ENCODE results near the gene KCNC1. TPM values are rescaled to one million over a fixed set of nuclear protein-coding genes. Genes with fewer than 3 reads are reported as not detected.

KCNC1 gene
- total RNA-seq, 4 donors from 2014 or later = under 0.01 to 0.73 TPM; not detected in 2

DNA sequence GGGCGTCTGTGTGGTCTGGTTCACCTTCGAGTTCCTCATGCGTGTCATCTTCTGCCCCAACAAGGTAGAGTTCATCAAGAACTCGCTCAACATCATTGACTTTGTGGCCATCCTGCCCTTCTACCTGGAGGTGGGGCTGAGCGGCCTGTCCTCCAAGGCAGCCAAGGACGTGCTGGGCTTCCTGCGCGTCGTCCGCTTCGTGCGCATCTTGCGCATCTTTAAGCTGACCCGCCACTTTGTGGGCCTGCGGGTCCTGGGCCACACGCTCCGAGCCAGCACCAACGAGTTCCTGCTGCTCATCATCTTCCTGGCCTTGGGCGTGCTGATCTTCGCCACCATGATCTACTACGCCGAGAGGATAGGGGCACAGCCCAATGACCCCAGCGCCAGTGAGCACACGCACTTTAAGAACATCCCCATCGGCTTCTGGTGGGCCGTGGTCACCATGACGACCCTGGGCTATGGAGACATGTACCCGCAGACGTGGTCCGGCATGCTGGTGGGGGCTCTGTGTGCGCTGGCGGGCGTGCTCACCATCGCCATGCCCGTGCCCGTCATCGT is 37.3 kb downstream of the KCNC1 start:
- no peaks in the 10 kb centered on the region for H3K27me3 ChIP-seq
- H3K4me1 ChIP-seq = no peaks in the 10 kb centered on the region
- no peak for DNase-seq
- H3K36me3 ChIP-seq = no peaks in the 10 kb centered on the region
- no peaks in the 10 kb centered on the region for H3K9me3 ChIP-seq
- no peak overlapping the region for H3K27ac ChIP-seq
- intact Hi-C loops (cut with DNase I) = no loop called here
- no peak for TF ChIP-seq POLR2A (IDR thresholded peaks at IDR 0.05)
- TF ChIP-seq, protein P1, sequence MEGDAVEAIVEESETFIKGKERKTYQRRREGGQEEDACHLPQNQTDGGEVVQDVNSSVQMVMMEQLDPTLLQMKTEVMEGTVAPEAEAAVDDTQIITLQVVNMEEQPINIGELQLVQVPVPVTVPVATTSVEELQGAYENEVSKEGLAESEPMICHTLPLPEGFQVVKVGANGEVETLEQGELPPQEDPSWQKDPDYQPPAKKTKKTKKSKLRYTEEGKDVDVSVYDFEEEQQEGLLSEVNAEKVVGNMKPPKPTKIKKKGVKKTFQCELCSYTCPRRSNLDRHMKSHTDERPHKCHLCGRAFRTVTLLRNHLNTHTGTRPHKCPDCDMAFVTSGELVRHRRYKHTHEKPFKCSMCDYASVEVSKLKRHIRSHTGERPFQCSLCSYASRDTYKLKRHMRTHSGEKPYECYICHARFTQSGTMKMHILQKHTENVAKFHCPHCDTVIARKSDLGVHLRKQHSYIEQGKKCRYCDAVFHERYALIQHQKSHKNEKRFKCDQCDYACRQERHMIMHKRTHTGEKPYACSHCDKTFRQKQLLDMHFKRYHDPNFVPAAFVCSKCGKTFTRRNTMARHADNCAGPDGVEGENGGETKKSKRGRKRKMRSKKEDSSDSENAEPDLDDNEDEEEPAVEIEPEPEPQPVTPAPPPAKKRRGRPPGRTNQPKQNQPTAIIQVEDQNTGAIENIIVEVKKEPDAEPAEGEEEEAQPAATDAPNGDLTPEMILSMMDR (IDR thresholded peaks at IDR 0.05) = no peak
- WGBS, 2 donors = 95 to 96% methylated on average over 33 to 36 of the region's 37 CpGs
- H3K4me3 ChIP-seq (replicated peaks in 1 of 3) = no peak overlapping the region

DNA sequence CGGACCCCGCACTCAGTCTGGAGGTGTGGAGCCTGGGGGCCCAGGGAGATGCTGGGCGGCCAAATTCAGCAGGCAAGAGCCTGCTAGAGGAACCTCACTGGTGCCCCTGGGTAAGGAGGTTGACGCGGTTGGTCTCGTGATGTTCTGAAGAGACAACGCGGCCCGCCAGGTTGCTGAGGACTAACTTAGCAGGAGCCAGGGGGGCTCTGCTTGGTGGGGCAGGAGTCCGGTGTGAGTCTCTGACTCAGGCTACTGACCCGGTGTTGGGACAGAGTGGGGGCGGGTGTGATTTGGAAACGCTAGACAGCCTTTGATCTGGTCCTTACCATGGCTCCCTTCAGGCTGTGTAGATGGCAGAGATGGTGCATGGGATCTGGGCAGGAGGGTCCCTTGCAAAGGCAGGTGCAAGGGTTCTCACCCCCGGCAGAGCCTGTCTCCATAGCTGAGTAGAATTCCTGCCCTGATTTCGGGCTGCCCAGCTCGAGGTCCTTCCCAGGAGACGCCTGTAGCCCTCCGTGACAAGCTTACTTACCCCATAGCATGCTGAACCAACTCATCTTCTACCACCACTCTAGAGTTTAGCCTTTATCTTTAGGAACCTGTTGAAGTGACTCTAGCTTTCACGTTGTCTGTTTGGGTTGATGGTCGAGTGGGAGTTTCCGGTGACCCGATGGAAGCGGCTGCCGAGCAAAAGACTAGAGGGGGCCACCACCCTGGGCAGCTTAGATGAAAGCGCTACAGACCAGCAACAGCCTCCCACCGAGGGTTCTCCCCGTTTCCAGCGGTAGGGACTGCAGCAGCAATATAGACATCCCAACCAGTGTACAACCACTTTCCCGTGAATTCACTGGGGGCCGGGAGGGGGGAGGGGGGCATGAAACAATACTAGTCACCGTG is 38.4 kb downstream of the KCNC1 start:
- DNase-seq = no peak
- Histone ChIP-seq H3K4me1 (no peaks in the 10 kb centered on the region), H3K27me3 (no peaks in the 10 kb centered on the region), H3K9me3 (no peaks in the 10 kb centered on the region), H3K27ac (no peak overlapping the region), H3K36me3 (no peaks in the 10 kb centered on the region), H3K4me3 (replicated peaks in 1 of 3) (no peak overlapping the region)
- intact Hi-C loops (cut with DNase I) = no loop called here
- 91 to 94% methylated on average over 28 to 31 of the region's 31 CpGs for WGBS, 2 donors
- TF ChIP-seq, protein P1 (IDR thresholded peaks at IDR 0.05) = no peak
- no peak for TF ChIP-seq POLR2A (IDR thresholded peaks at IDR 0.05)

DNA sequence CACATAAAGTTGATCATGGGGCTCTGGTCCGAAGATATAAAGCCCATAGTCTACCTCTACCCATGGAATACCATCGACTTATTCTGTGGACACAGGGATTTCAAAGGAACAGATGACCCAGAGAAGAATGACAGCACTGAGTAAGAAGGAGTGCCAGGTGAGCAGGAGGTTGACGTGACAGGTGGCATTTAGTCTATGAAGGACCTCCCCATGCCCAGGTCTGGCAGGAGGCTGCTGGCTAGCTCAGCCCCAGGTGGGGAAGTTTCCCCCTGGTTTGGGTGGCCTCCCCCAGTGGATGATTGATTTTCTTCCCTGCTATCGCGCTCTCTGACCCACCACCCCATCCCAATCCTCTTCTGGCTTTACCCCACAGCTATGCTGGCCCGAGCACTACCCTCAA is 39.1 kb downstream of the KCNC1 start:
- Histone ChIP-seq H3K9me3 (no peaks in the 10 kb centered on the region), H3K27ac (no peak overlapping the region), H3K27me3 (no peaks in the 10 kb centered on the region), H3K4me3 (replicated peaks in 1 of 3) (no peak overlapping the region), H3K4me1 (no peaks in the 10 kb centered on the region), H3K36me3 (no peaks in the 10 kb centered on the region)
- 97 to 98% methylated on average over 6 of the region's 6 CpGs for WGBS, 2 donors
- DNase-seq = no peak
- no peak for TF ChIP-seq POLR2A (IDR thresholded peaks at IDR 0.05)
- TF ChIP-seq, protein P1 (IDR thresholded peaks at IDR 0.05) = no peak
- intact Hi-C loops (cut with DNase I) = no loop called here

DNA sequence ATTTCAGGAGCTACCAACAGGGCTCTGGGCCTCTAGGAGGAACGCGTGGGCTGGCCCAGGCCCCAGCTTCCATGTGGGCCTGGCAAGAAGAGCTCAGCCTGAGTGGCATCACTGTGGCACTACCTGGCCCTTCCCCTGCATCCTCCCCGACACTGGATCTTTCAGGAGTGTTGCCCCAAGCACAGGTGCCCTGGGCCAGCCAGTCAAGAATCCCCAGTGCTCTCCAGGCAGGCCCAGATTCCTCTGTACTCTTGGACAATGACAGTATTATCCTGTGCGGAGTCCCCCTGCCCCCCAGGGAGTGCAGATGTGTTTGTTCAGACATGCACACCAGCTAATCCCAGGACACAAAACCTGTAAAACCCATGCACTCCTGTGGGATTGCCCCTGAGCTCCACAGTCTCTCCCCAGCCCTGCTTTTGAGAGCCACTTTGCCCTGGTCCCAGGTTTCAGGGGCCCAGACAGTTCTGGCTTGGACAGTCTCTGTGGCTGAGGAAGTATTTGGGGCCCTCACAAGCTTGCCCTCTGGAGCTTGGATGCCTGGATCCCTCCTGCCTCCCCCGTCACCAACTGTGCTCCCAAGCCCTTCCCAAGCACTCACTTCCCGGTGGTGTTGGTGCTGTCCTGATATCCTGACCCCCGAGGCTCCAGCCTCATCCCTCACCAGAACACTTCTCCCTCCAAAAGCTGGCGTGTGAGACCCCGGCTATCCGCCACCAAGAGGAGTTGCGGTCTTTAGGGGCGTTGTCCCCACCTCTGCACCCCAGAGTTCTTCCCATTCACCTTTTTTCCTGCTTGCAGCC is 39.9 kb downstream of the KCNC1 start:
- no peaks in the 10 kb centered on the region for H3K36me3 ChIP-seq
- WGBS, 2 donors = 85 to 94% methylated on average over 10 to 11 of the region's 12 CpGs
- H3K4me3 ChIP-seq (replicated peaks in 1 of 3) = no peak overlapping the region
- no peak for DNase-seq
- H3K9me3 ChIP-seq = no peaks in the 10 kb centered on the region
- no peak for TF ChIP-seq POLR2A (IDR thresholded peaks at IDR 0.05)
- TF ChIP-seq, protein P1 (IDR thresholded peaks at IDR 0.05) = no peak
- no peaks in the 10 kb centered on the region for H3K27me3 ChIP-seq
- H3K4me1 ChIP-seq = no peaks in the 10 kb centered on the region
- H3K27ac ChIP-seq = no peak overlapping the region
- intact Hi-C loops (cut with DNase I) = no loop called here

Data from thyroid gland (tissue), 4 donors.